Measurements from ENCODE around the gene PIK3C2G. TPM values are rescaled to one million over a fixed set of nuclear protein-coding genes. Genes with fewer than 3 reads are reported as not detected.
A peak's percentile ranks its signal among the peaks of the same experiment; 100 is the strongest.

PIK3C2G gene
- total RNA-seq, 1 donor, result not detected

DNA sequence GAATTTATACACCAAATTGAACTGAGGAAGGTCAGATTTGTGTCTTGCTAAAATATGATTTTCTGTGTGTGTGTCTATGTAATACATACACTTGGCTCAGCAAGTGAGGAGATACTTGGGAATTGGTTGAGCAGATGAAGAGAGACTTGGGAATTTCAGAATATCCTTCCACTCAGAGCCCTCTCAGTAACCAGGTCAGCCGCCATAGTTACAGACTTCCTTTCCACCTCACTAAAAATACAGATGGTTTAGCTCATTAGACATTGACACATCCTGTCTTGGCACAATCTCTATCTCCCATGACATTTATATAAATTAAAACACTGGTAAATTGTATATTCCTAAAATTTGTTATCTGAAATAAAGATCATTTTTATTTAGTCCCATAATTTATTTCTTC is 15.9 kb downstream of the PIK3C2G start:
- no peak for DNase-seq (ENCODE audit: low read depth in 2 of 3, low spot score in 2 of 3)

DNA sequence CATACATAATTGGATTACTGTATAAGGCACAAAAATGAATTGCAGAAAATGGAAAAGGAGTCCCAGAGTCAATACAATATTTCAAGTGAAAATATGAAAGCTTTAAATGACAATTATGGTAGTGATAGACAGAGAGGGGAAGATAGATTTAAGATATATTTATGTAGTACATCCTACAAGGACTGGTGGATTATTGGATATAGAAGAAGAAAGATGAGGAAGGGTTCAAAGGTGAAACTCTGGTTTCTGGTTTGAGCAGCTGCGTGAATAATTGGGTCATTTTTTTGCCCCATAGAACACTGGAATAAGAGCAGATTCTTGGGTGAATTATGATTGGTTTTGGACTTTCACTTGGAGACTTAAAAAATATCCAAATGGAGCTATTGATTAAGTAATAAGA is 19.4 kb downstream of the PIK3C2G start:
- no peak for DNase-seq (ENCODE audit: low read depth in 2 of 3, low spot score in 2 of 3)

DNA sequence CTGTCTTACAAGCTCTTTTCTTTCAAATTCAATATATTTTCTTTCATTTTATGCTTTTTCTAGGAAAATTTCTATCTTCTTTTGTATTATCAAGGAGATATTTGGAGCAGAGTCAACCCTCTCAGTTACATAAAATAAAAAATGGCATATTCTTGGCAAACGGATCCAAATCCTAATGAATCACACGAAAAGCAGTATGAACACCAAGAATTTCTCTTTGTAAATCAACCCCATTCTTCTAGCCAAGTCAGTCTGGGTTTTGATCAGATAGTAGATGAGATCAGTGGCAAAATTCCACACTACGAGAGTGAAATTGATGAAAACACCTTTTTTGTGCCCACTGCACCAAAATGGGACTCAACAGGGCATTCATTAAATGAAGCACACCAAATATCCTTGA is 20.6 kb downstream of the PIK3C2G start:
- no peak for DNase-seq (ENCODE audit: low read depth in 2 of 3, low spot score in 2 of 3)

- no peak for DNase-seq (ENCODE audit: low read depth in 2 of 3, low spot score in 2 of 3)
These were observed 22.5 kb downstream of the PIK3C2G start for GRCh38 chr12:18283831-18284230.

DNA sequence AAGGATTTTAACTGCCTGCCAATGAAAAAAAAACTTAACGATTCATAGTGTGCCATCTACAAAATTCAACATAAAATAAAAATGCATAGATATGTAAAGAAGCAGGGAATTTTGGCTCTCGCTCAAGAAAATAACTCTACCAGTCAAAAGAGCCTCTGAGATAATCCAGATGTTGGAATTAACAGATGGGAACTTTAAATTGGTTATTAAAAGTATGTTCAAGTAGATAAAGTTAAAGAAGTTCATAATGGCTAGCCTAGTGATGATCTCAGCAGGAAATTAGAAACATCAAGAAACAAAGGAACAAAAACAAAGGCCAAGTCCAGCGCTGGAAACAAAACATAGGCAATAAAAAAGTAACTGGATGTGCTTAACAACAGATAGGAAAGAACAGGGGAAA is 23.1 kb downstream of the PIK3C2G start:
- no peak for DNase-seq (ENCODE audit: low read depth in 2 of 3, low spot score in 2 of 3)

- no peak for DNase-seq (ENCODE audit: low read depth in 2 of 3, low spot score in 2 of 3)
These were observed 23.8 kb downstream of the PIK3C2G start for GRCh38 chr12:18285161-18285560.

DNA sequence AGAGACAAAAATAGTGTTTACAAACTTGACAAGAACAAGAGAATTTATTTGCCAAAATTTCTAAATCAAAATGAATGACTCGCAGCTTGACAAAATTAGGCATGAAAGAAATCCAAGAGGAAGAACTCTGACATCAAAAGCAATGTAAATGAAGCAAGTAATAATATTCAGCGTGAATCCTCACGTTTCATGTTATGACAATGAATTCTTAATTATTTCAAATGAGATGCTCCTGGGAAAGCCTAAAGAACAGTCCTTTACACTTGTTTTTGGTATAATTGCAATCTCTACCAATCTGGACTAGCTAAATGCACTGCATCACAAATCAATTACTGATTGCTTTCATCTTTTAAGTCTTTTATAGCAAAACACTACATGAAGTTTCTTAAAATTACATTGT is 29.1 kb downstream of the PIK3C2G start:
- no peak for DNase-seq (ENCODE audit: low read depth in 2 of 3, low spot score in 2 of 3)

GRCh38 chr12:18294889-18295288 is 33.6 kb downstream of the PIK3C2G start:
- DNase-seq (ENCODE audit: low read depth in 2 of 3, low spot score in 2 of 3), result no peak

DNA sequence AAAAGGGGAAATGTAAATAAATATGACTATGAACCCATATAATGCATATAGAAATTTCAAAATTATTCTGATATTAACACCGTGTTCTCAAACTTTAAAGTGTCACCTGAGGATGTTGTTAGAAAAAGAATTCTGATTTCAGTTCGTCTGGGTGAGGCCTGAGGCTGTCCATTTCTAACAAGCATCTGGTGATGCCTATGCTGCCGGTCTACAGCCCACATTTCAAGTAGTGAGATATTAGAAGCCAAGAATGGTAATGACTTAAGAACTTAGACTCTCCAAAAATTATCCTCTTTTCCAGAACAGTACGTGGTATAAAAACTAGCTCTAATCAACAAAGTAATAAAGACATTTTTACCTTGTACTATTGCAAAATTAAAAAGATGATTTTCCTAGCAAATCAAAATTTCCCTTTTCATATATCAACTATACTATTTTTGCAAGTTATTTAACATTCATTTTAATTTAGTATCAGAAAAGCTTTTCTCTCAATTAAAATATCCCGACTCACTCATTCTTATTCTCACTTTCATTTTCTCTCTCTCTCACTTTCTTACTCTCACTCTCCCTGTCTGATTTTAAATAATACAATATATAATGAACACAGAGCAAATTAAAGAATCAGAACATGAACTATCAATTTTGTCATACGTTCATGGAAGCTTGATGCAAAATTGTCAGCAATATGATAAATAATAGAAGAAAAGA is 35.0 kb downstream of the PIK3C2G start:
- DNase-seq (ENCODE audit: low read depth in 2 of 3, low spot score in 2 of 3), result no peak

DNA sequence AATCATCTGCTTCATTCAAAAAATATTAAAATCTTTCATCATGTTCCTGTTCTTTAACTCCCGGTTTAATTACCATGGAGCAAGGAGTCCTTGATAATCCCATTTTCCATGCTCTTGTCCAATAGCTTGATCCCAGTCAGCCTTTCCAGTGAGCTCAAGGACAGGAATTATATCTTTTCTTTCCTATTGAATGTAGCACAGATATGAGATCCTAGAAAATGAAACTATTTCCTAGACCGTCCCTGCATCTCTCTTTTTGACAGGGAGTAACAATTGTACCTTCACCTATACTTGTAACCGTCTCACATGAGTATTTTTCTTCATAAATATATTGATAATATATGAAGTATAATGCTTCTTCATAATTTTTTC is 35.6 kb downstream of the PIK3C2G start:
- no peak for DNase-seq (ENCODE audit: low read depth in 2 of 3, low spot score in 2 of 3)

GRCh38 chr12:18297902-18298301 is 36.6 kb downstream of the PIK3C2G start:
- no peak for DNase-seq (ENCODE audit: low read depth in 2 of 3, low spot score in 2 of 3)

GRCh38 chr12:18302809-18303430 is 41.6 kb downstream of the PIK3C2G start:
- DNase-seq (ENCODE audit: low read depth in 2 of 3, low spot score in 2 of 3), result no peak

GRCh38 chr12:18304609-18305008 is 43.3 kb downstream of the PIK3C2G start:
- DNase-seq (ENCODE audit: low read depth in 2 of 3, low spot score in 2 of 3), result no peak

DNA sequence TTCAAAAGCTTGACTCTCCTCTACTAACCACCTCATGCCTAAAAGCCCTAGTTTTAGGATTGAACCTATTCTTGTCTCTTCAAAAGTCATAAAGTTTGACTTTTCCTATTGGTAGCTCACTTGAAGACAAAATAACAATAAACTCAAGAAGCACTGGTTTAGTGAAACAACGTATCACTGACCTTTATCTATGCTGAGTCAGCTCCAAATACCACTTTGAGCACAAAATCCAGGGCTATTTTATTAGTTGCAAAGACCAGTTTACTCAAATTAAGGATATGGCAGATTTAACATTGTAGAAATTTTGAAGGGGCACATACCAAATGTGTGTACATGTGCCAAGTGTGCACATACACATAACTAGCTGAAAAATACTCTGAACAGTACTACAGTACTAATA is 45.0 kb downstream of the PIK3C2G start:
- no peak for DNase-seq (ENCODE audit: low read depth in 2 of 3, low spot score in 2 of 3)

DNA sequence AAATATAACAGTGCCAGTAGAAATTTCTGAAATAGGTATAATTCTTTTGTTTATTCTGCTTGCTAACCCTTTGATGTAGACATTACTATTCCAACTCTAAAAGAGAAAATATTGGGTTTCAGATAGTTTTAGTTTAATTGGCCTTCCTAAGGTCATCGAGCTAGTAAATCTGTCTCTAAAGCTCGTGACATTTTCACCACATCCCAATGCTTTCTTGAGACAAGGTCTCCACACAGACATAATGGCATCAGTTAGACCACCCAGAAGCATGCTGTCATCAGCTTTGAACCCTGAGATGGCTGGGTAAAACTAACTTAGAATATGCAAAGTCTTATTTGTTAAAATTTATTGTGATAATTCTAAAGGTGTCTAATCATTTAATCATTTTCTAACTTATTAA is 52.0 kb downstream of the PIK3C2G start:
- no peak for DNase-seq (ENCODE audit: low read depth in 2 of 3, low spot score in 2 of 3)

GRCh38 chr12:18320036-18320617 is 58.8 kb downstream of the PIK3C2G start:
- peak in 2 of 3 donors; percentile 13 to 55 for DNase-seq (ENCODE audit: low read depth in 2 of 3, low spot score in 2 of 3)

GRCh38 chr12:18320976-18321375 is 59.7 kb downstream of the PIK3C2G start:
- no peak for DNase-seq (ENCODE audit: low read depth in 2 of 3, low spot score in 2 of 3)

DNA sequence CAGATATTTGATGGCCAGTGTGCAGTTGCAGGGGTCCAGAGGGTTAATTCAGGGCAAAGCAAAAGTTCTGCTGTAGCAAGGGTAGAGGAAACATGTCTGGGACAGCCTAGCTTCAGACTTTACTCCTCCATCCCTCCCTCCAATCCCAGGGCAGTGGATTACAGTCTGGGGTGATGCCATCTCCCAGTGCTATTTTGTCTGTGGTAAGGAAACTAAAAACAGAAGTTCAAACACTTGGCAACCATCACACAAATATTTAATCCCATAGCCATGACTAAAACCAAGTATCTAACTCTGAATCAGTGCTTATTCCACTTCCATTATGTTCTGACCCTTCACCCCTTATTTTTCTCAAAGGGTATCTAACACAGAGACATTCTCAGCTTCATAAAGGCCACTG is 61.8 kb downstream of the PIK3C2G start:
- DNase-seq (ENCODE audit: low read depth in 2 of 3, low spot score in 2 of 3), result no peak

DNA sequence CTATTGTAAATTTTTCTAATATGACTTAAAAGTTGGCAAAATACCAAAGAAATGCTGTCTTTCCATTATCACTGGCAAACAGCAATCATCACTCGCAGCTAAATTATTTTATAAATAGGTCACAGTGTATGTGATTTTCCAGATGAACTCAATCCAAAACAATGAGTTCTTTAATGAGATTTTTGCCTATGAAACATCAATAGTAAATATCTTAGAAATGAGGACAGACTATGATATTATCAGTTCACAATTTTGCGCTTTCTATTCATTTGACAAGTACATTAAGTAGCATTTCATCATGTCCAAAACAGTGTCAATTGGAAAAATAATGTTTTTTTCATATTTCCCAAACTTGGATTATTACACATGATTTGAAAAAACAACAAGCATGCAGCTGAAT is 65.7 kb downstream of the PIK3C2G start:
- no peak for DNase-seq (ENCODE audit: low read depth in 2 of 3, low spot score in 2 of 3)

DNA sequence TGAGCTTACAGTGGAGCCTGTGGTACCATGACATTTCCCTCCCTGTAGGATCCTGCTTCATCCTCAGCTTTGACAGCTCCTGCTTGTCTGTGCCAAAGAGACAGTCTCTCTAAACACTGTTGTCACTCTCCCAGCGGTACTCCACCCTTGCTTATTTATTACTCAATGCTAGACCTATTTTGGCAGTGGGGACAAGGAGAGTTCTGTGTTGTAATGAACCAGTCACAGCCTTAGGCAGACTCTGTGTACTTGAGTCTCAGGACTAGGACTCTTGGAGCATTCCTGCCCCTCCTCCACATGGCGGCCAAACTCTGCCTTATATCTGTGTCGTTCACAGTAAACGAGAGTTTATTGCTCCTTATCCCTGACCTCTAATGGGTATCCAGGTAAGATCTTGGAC is 70.9 kb downstream of the PIK3C2G start:
- DNase-seq (ENCODE audit: low read depth in 2 of 3, low spot score in 2 of 3), result no peak

DNA sequence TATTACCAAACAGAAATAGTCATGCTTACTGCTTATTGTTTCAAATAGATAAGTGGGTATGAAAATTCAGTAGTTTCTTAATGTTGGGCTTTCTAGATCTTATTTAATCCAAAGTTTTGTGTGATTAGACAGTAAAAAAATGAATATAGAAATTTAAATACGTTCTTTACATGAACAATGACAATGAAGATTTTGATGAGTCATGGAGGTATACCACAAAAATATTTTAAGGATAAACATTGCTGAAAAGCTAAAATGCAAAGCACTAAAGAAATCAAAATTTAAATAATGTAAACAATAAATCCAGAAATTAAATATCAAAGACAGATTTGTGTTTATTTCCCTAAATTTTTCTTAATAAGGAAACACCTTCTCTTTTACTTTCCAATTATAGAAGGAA is 78.3 kb downstream of the PIK3C2G start:
- peak in 1 of 3 donors; percentile 2 for DNase-seq (ENCODE audit: low read depth in 2 of 3, low spot score in 2 of 3)

DNA sequence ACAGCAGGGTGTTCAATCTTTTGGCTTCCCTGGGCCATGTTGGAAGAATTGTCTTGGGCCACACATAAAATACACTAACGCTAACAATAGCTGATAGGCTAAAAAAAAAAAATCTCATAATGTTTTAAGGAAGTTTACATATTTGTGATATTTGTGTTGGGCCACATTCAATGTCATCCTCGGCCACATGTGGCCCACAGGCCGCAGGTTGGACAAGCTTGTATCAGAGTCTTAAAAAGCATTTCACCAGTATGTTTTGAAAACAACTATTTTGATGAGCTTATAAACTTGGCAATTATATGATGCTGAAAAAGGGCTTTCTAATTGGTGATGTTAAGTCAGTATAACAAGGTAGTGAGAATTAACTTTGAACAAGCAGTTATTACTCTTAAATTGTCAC is 78.9 kb downstream of the PIK3C2G start:
- DNase-seq (ENCODE audit: low read depth in 2 of 3, low spot score in 2 of 3), result no peak
